Vagina (tissue), 2 donors: Measurements from ENCODE around the gene GYG1.

Experiments used
- POLR2A ChIP-seq, 2 donors: fragments of 450-650 bp; IDR thresholded peaks; one replicate each; pipeline ENCODE4 v1.6.1; 2017; ENCODE audit warnings: antibody characterized with exemption in 2 of 2, mild to moderate bottlenecking in 2 of 2, moderate library complexity in 2 of 2
- POLR2AphosphoS5 ChIP-seq, 2 donors: sonication (generic); formaldehyde crosslinking; IDR thresholded peaks; one replicate each; pipeline ENCODE4 v1.9.0; 2017; ENCODE audit warnings: antibody characterized with exemption in 2 of 2, mild to moderate bottlenecking in 2 of 2, low read depth in 1 of 2; ENCODE audit not compliant: insufficient read depth in 1 of 2
- TF ChIP-seq, protein P1 (sequence below), 3 experiments: fragments of 450-650 bp in 2 of 3; fragments of 200-600 bp in 1 of 3; sonication (generic) in 1 of 3; IDR thresholded peaks; one replicate each; pipeline ENCODE4 v1.5.1; 2017 to 2019; ENCODE audit warnings: antibody characterized with exemption in 3 of 3, mild to moderate bottlenecking in 2 of 3, moderate library complexity in 2 of 3

- TF ChIP-seq, protein P1, sequence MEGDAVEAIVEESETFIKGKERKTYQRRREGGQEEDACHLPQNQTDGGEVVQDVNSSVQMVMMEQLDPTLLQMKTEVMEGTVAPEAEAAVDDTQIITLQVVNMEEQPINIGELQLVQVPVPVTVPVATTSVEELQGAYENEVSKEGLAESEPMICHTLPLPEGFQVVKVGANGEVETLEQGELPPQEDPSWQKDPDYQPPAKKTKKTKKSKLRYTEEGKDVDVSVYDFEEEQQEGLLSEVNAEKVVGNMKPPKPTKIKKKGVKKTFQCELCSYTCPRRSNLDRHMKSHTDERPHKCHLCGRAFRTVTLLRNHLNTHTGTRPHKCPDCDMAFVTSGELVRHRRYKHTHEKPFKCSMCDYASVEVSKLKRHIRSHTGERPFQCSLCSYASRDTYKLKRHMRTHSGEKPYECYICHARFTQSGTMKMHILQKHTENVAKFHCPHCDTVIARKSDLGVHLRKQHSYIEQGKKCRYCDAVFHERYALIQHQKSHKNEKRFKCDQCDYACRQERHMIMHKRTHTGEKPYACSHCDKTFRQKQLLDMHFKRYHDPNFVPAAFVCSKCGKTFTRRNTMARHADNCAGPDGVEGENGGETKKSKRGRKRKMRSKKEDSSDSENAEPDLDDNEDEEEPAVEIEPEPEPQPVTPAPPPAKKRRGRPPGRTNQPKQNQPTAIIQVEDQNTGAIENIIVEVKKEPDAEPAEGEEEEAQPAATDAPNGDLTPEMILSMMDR (IDR thresholded peaks at IDR 0.05) = no peak
- TF ChIP-seq POLR2AphosphoS5 (IDR thresholded peaks at IDR 0.05; ENCODE audit: insufficient read depth in 1 of 2, low read depth in 1 of 2) (no peak), POLR2A (IDR thresholded peaks at IDR 0.05) (no peak)
These were observed 20.3 kb downstream of the GYG1 start for GRCh38 chr3:149011676-149012075.
